ENCODE measurements around the gene AIRE.

- TF ChIP-seq, protein P1, sequence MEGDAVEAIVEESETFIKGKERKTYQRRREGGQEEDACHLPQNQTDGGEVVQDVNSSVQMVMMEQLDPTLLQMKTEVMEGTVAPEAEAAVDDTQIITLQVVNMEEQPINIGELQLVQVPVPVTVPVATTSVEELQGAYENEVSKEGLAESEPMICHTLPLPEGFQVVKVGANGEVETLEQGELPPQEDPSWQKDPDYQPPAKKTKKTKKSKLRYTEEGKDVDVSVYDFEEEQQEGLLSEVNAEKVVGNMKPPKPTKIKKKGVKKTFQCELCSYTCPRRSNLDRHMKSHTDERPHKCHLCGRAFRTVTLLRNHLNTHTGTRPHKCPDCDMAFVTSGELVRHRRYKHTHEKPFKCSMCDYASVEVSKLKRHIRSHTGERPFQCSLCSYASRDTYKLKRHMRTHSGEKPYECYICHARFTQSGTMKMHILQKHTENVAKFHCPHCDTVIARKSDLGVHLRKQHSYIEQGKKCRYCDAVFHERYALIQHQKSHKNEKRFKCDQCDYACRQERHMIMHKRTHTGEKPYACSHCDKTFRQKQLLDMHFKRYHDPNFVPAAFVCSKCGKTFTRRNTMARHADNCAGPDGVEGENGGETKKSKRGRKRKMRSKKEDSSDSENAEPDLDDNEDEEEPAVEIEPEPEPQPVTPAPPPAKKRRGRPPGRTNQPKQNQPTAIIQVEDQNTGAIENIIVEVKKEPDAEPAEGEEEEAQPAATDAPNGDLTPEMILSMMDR (IDR thresholded peaks at IDR 0.05), result no peak
- no peak for TF ChIP-seq POLR2A (IDR thresholded peaks at IDR 0.05)
Measured at GRCh38 chr21:44291936-44292811, 6.5 kb downstream of the AIRE start.
